ENCODE results near the gene LRRC66.

The LRRC66 gene

DNA sequence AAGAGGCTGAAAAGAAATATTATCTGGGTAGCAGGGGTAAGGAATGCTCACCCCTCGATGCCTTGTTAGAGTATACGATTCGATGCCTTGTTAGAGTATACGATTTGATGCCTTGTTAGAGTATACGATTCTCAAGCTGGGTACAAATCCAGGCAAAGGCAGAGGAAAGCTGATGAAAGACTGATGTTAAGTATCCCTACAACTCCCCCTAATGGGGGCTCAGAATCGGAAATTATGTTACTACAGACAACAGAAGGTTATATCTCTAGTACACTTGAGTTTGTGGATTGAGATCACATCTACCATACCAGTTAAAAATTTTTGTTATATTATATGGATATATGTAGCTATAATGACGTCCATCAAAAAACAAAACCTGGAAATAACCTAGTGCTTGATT lies 4.8 kb downstream of the LRRC66 start:
- Histone ChIP-seq H3K27ac (ENCODE audit: low read depth, low read length) (no peak overlapping the region), H2AFZ (ENCODE audit: low read length, unreplicated experiment) (no peak overlapping the region), H3K79me2 (ENCODE audit: control insufficient read depth, insufficient read depth, low read length, unreplicated experiment) (no peaks in the 10 kb centered on the region), H3K4me3 (ENCODE audit: low read depth, low read length) (no peak overlapping the region), H3K4me1 (ENCODE audit: control insufficient read depth, insufficient read depth, low read length, unreplicated experiment) (peaks cover 8% of the 10 kb centered on the region), H3K27me3 (ENCODE audit: insufficient read depth, low read length) (no peaks in the 10 kb centered on the region), H3K36me3 (ENCODE audit: insufficient read depth, low read length) (peaks cover 4% of the 10 kb centered on the region; the same call in 1 of the 2 replicates)

DNA sequence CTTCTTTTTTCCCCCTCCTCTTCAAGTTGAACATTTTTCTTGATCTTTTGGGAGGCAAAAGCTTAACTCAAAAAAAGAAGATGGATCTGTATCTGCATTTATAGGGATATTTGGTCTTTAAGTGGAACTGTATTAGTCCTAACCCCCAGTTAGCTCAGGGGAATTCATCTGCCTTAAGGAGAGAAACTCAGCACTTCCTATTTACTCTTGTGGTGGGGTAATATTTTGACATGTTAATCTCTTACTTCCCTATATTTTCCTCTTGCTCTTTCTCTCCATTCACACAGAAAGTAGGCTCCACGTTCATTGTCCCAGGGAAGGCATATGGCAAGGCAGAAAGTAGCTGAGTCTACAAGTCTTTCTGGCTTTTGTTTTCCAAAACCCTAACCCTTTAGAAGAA lies 5.3 kb downstream of the LRRC66 start:
- Histone ChIP-seq H3K36me3 (ENCODE audit: insufficient read depth, low read length) (peaks cover 4% of the 10 kb centered on the region; the same call in 1 of the 2 replicates), H3K4me3 (ENCODE audit: low read depth, low read length) (no peak overlapping the region)

DNA sequence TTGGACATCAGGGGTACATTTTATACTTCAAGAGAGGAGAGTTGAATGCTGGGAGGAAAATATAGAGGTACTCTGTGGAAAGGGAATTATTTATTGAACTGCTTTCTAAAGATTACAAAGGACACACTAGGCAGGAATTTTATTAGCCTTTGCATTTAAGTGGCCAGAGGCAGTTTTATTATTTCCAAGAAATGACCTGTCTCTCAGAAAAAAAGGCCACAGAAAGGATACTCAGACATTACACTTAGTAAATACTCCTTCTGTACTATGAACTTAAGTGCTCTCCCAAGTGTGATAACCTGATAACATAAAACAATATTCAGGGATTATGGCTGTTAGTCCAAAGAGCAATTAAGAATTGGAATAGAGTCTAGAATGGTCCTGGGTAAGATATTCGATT lies 7.5 kb downstream of the LRRC66 start:
- H3K27ac ChIP-seq (ENCODE audit: low read depth, low read length) = no peak overlapping the region
- H3K36me3 ChIP-seq (ENCODE audit: insufficient read depth, low read length) = no peaks in the 10 kb centered on the region; the same call in 1 of the 2 replicates
- no peaks in the 10 kb centered on the region for H3K79me2 ChIP-seq (ENCODE audit: control insufficient read depth, insufficient read depth, low read length, unreplicated experiment)
- no peaks in the 10 kb centered on the region for H3K27me3 ChIP-seq (ENCODE audit: insufficient read depth, low read length)
- no peak overlapping the region for H2AFZ ChIP-seq (ENCODE audit: low read length, unreplicated experiment)
- no peaks in the 10 kb centered on the region for H3K4me1 ChIP-seq (ENCODE audit: control insufficient read depth, insufficient read depth, low read length, unreplicated experiment)
- no peak overlapping the region for H3K4me3 ChIP-seq (ENCODE audit: low read depth, low read length)

More for the DNA sequence above, 5.3 kb downstream of the LRRC66 start:
- no peak overlapping the region for H3K27ac ChIP-seq (ENCODE audit: low read depth, low read length)
- peaks cover 3% of the 10 kb centered on the region for H3K4me1 ChIP-seq (ENCODE audit: control insufficient read depth, insufficient read depth, low read length, unreplicated experiment)
- H3K79me2 ChIP-seq (ENCODE audit: control insufficient read depth, insufficient read depth, low read length, unreplicated experiment) = no peaks in the 10 kb centered on the region
- no peak overlapping the region for H2AFZ ChIP-seq (ENCODE audit: low read length, unreplicated experiment)
- H3K27me3 ChIP-seq (ENCODE audit: insufficient read depth, low read length) = no peaks in the 10 kb centered on the region

DNA sequence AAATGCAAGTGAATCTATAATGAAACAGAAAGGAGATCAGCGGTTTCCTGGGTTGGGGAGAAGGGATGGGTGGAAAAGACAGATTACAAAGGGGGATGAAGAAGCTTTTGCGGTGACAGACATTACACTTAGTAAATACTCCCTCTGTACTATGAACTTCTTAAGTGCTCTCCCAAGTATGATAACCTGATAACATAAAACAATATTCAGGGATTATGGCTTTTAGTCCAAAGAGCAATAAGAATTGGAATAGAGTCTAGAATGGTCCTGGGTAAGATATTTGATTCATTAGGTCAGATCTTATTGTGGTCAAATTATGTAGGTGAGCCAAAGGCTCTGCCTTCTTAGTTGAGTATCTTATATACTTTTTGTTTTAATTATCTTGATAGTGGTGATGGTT lies 9.2 kb downstream of the LRRC66 start:
- Histone ChIP-seq H2AFZ (ENCODE audit: low read length, unreplicated experiment) (no peak overlapping the region), H3K36me3 (ENCODE audit: insufficient read depth, low read length) (no peaks in the 10 kb centered on the region; the same call in 1 of the 2 replicates), H3K79me2 (ENCODE audit: control insufficient read depth, insufficient read depth, low read length, unreplicated experiment) (no peaks in the 10 kb centered on the region), H3K4me1 (ENCODE audit: control insufficient read depth, insufficient read depth, low read length, unreplicated experiment) (no peaks in the 10 kb centered on the region), H3K27me3 (ENCODE audit: insufficient read depth, low read length) (no peaks in the 10 kb centered on the region), H3K4me3 (ENCODE audit: low read depth, low read length) (no peak overlapping the region), H3K27ac (ENCODE audit: low read depth, low read length) (no peak overlapping the region)

DNA sequence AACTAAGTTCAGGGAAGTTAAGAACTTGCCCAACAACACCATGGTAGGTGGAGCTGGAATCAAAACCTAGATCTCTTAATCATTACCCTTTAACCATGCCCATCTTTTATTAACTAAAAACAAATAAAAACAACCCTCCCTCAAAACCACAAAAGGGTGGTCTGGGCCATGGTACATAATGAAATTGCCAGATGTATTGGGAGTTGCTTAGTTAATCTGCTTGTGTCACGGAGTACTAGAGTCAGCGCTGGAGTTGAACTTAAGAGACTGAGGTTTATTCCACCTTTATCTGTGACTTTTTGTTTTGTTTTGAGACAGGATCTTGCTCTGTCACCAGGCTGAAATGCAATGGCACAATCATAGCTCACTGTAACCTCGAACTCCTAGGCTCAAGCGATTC lies 13.3 kb downstream of the LRRC66 start:
- no peak overlapping the region for H3K4me3 ChIP-seq (ENCODE audit: low read depth, low read length)
- no peaks in the 10 kb centered on the region for H3K27me3 ChIP-seq (ENCODE audit: insufficient read depth, low read length)
- H2AFZ ChIP-seq (ENCODE audit: low read length, unreplicated experiment) = no peak overlapping the region
- H3K27ac ChIP-seq (ENCODE audit: low read depth, low read length) = no peak overlapping the region
- peaks cover under 1% of the 10 kb centered on the region for H3K4me1 ChIP-seq (ENCODE audit: control insufficient read depth, insufficient read depth, low read length, unreplicated experiment)
- no peaks in the 10 kb centered on the region for H3K79me2 ChIP-seq (ENCODE audit: control insufficient read depth, insufficient read depth, low read length, unreplicated experiment)
- H3K36me3 ChIP-seq (ENCODE audit: insufficient read depth, low read length) = no peaks in the 10 kb centered on the region; the same call in 1 of the 2 replicates

DNA sequence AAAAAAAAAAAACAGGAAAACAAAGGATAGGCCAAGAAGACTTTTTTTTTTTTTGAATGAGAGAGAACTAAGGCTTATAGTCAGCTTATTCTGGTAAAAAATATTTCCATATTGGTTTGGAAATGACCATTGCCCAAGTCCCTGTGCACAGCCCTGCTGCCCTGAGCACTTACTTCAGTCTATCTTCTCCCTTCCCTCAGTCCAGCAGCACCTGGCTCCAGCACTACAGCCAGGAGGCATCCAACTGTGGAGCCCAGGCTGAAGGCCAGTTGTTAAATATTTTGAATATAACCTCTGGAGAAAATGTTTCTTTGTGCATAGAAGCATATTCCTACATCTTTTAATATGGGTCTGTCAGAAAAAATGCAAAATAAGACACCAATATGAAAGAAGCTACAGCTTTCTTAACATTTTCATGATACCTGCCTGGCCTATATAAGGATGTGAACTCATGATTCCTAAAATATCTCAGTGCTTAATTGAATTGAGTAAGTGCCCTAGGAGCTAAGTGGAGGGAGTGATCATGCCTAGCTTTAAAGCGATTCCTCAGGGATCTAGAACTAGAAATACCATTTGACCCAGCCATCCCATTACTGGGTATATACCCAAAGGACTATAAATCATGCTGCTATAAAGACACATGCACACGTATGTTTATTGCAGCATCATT lies 14.4 kb downstream of the LRRC66 start:
- H3K27ac ChIP-seq (ENCODE audit: low read depth, low read length) = no peak overlapping the region
- no peaks in the 10 kb centered on the region for H3K79me2 ChIP-seq (ENCODE audit: control insufficient read depth, insufficient read depth, low read length, unreplicated experiment)
- no peak overlapping the region for H2AFZ ChIP-seq (ENCODE audit: low read length, unreplicated experiment)
- H3K4me3 ChIP-seq (ENCODE audit: low read depth, low read length) = no peak overlapping the region
- H3K27me3 ChIP-seq (ENCODE audit: insufficient read depth, low read length) = no peaks in the 10 kb centered on the region
- no peaks in the 10 kb centered on the region; the same call in 1 of the 2 replicates for H3K36me3 ChIP-seq (ENCODE audit: insufficient read depth, low read length)
- H3K4me1 ChIP-seq (ENCODE audit: control insufficient read depth, insufficient read depth, low read length, unreplicated experiment) = peaks cover 6% of the 10 kb centered on the region

DNA sequence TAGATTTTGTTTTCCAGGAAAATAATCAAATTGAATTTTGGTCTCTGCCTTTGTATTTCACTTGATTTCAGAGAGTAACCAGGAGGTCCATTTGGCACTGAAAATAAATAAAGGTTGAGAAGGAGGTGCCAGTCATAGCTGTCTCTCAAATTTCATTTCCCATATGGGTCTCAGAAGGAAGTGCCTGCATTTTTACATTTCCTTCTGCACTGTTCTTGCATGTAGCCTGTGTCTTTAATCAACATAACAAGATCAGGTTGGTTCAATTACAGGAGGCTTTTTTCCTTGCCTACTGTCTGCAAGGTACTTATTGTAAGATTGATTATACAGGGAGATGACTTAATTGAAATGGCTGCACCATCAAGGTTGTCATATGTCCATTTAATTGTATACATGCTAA lies 15.7 kb downstream of the LRRC66 start:
- no peaks in the 10 kb centered on the region; the same call in 1 of the 2 replicates for H3K36me3 ChIP-seq (ENCODE audit: insufficient read depth, low read length)
- H3K79me2 ChIP-seq (ENCODE audit: control insufficient read depth, insufficient read depth, low read length, unreplicated experiment) = no peaks in the 10 kb centered on the region
- no peak overlapping the region for H3K4me3 ChIP-seq (ENCODE audit: low read depth, low read length)
- H3K4me1 ChIP-seq (ENCODE audit: control insufficient read depth, insufficient read depth, low read length, unreplicated experiment) = peaks cover 6% of the 10 kb centered on the region
- no peak overlapping the region for H3K27ac ChIP-seq (ENCODE audit: low read depth, low read length)
- no peak overlapping the region for H2AFZ ChIP-seq (ENCODE audit: low read length, unreplicated experiment)
- no peaks in the 10 kb centered on the region for H3K27me3 ChIP-seq (ENCODE audit: insufficient read depth, low read length)

DNA sequence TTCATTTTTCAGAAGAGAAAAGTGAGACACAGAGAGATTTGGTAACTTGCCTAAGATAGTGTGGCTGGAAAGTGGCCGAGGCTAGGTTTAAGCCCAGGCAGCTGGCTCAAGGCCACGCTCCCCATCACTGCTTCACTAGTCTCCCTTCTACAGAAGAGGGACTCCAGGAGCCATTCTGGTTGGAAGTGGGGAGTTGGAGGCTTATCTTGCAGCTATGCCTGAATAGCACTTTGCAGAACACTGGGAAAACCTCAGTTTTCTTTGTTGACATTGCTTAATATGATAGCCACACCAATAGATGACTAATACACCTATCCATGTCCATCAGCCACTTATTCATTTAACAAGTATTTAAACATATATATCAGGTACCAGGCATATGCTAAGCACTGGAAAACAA lies 18.5 kb downstream of the LRRC66 start:
- no peak overlapping the region for H3K27ac ChIP-seq (ENCODE audit: low read depth, low read length)
- H3K36me3 ChIP-seq (ENCODE audit: insufficient read depth, low read length) = no peaks in the 10 kb centered on the region

DNA sequence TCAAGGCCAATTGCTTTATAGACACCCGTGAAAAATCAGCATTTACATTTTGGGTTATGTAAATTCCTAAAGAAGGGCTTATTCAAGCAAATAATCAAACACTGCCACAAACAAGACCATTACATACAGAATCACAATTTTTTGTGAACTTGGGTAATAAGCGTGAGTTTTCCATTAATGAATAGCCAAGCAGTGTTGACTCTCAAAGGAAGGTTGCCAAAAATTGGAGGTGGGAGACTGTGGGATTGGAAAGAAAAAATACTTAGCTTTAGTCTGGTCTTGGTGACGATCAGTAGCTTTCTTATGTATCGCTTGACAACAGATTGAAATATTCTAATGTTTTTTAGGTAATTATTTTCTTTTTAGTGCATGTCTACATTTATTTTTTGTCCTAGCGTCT lies 20.9 kb downstream of the LRRC66 start:
- no peaks in the 10 kb centered on the region for H3K36me3 ChIP-seq (ENCODE audit: insufficient read depth, low read length)

More for the DNA sequence above, 18.5 kb downstream of the LRRC66 start:
- Histone ChIP-seq H3K79me2 (ENCODE audit: control insufficient read depth, insufficient read depth, low read length, unreplicated experiment) (no peaks in the 10 kb centered on the region), H3K4me3 (ENCODE audit: low read depth, low read length) (no peak overlapping the region), H2AFZ (ENCODE audit: low read length, unreplicated experiment) (no peak overlapping the region), H3K4me1 (ENCODE audit: control insufficient read depth, insufficient read depth, low read length, unreplicated experiment) (peaks cover 6% of the 10 kb centered on the region), H3K27me3 (ENCODE audit: insufficient read depth, low read length) (no peaks in the 10 kb centered on the region)

DNA sequence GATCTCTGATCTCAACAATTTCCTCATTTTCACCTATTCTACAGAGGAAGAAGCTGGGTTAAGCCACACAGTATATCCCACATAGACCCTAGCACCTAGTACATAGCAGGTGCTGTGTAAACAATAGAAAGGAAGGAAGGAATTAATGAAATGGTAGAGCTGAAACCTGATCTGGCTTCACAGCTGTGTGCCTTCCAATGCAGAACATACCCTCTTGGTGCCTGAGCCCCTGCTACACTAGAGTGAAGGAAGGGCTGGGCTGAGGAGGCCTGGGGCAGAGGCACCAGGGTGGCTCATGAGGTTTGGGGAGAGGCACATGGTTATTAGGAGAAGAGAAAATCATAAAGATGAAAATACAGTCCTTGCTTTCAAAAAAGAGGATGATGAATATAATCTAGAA lies 21.3 kb downstream of the LRRC66 start:
- H3K27me3 ChIP-seq (ENCODE audit: insufficient read depth, low read length) = no peaks in the 10 kb centered on the region
- no peak overlapping the region for H3K27ac ChIP-seq (ENCODE audit: low read depth, low read length)
- H3K36me3 ChIP-seq (ENCODE audit: insufficient read depth, low read length) = no peaks in the 10 kb centered on the region
- H3K79me2 ChIP-seq (ENCODE audit: control insufficient read depth, insufficient read depth, low read length, unreplicated experiment) = no peaks in the 10 kb centered on the region
- H3K4me1 ChIP-seq (ENCODE audit: control insufficient read depth, insufficient read depth, low read length, unreplicated experiment) = peaks cover 6% of the 10 kb centered on the region
- H2AFZ ChIP-seq (ENCODE audit: low read length, unreplicated experiment) = no peak overlapping the region
- no peak overlapping the region for H3K4me3 ChIP-seq (ENCODE audit: low read depth, low read length)

More for the DNA sequence above, 20.9 kb downstream of the LRRC66 start:
- H2AFZ ChIP-seq (ENCODE audit: low read length, unreplicated experiment) = no peak overlapping the region
- no peak overlapping the region for H3K27ac ChIP-seq (ENCODE audit: low read depth, low read length)
- peaks cover 6% of the 10 kb centered on the region for H3K4me1 ChIP-seq (ENCODE audit: control insufficient read depth, insufficient read depth, low read length, unreplicated experiment)
- no peaks in the 10 kb centered on the region for H3K79me2 ChIP-seq (ENCODE audit: control insufficient read depth, insufficient read depth, low read length, unreplicated experiment)
- H3K4me3 ChIP-seq (ENCODE audit: low read depth, low read length) = no peak overlapping the region
- no peaks in the 10 kb centered on the region for H3K27me3 ChIP-seq (ENCODE audit: insufficient read depth, low read length)

DNA sequence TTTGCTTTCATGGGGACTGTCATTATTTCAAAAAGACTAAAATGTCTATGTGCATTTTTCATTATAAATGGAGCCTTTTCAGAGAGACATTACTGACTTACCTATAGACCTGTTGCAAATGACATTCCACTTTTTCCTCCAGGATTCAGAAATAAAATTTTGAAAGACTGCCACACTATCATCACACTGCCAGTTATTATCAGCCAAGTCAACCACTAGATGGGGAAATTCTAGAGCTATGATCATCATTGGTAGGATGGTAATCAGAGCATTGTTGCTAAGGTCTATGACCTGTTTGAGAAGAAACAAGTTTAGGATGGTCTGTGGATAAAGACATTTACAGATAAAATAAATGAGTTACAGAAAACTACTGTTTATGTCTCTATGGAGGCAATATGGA lies 22.5 kb downstream of the LRRC66 start:
- Histone ChIP-seq H3K79me2 (ENCODE audit: control insufficient read depth, insufficient read depth, low read length, unreplicated experiment) (no peaks in the 10 kb centered on the region), H3K4me3 (ENCODE audit: low read depth, low read length) (no peak overlapping the region), H3K4me1 (ENCODE audit: control insufficient read depth, insufficient read depth, low read length, unreplicated experiment) (peaks cover 6% of the 10 kb centered on the region), H3K27ac (ENCODE audit: low read depth, low read length) (no peak overlapping the region), H3K27me3 (ENCODE audit: insufficient read depth, low read length) (no peaks in the 10 kb centered on the region), H3K36me3 (ENCODE audit: insufficient read depth, low read length) (no peaks in the 10 kb centered on the region), H2AFZ (ENCODE audit: low read length, unreplicated experiment) (no peak overlapping the region)

Data from ACC112 (cell line).